Measurements from ENCODE around the gene IZUMO4. TPM values are rescaled to one million over a fixed set of nuclear protein-coding genes. Genes with fewer than 3 reads are reported as not detected.
"Not testable (repeated sequence)": the region's sequence is repeated elsewhere in the genome, so short reads cannot be mapped to it uniquely, and the experiment has no call there.

Gene IZUMO4
- total and polyA plus RNA-seq, 11 donors, result 1.7 to 6.2 (median 2.6) TPM; not detected in 1

DNA sequence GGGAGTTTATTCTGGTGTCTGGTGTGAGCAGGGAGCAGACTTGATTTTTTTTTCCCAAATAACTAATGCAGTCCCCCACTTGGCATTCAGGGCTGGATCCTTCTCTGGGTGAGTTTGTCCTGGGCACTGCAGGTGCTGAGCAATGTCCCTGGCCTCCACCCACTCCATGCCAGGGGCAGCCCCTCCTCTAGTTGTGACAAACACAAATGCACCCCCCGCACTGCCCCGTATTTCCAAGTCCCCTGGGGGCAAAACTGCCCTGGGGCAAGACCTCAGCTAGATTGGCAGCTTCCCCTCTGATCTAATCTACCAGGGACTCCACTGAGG is 7.0 kb upstream of the IZUMO4 start:
- H3K9me3 ChIP-seq, result no peaks in the 10 kb centered on the region
- peak overlapping the region in 9 of 12 donors; percentile 30 to 98 (median 49) for H3K27ac ChIP-seq
- intact Hi-C loops (cut with DNase I), result no loop called here
- peak overlapping the region in 1 of 12 donors; percentile 37 for H3K4me3 ChIP-seq
- 49 to 80% (median 71%) methylated on average over 2 of the region's 2 CpGs for WGBS, 4 donors
- H3K36me3 ChIP-seq, result peaks cover 0 to 14% (median 8%) of the 10 kb centered on the region in 9 donors
- no peak for DNase-seq
- no peaks in the 10 kb centered on the region for H3K27me3 ChIP-seq
- ATAC-seq, result no peak
- TF ChIP-seq, protein P1, sequence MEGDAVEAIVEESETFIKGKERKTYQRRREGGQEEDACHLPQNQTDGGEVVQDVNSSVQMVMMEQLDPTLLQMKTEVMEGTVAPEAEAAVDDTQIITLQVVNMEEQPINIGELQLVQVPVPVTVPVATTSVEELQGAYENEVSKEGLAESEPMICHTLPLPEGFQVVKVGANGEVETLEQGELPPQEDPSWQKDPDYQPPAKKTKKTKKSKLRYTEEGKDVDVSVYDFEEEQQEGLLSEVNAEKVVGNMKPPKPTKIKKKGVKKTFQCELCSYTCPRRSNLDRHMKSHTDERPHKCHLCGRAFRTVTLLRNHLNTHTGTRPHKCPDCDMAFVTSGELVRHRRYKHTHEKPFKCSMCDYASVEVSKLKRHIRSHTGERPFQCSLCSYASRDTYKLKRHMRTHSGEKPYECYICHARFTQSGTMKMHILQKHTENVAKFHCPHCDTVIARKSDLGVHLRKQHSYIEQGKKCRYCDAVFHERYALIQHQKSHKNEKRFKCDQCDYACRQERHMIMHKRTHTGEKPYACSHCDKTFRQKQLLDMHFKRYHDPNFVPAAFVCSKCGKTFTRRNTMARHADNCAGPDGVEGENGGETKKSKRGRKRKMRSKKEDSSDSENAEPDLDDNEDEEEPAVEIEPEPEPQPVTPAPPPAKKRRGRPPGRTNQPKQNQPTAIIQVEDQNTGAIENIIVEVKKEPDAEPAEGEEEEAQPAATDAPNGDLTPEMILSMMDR (IDR thresholded peaks at IDR 0.05), result no peak
- TF ChIP-seq POLR2A (IDR thresholded peaks at IDR 0.05), result no peak
- peaks cover 4 to 100% (median 31%) of the 10 kb centered on the region in 12 donors for H3K4me1 ChIP-seq

DNA sequence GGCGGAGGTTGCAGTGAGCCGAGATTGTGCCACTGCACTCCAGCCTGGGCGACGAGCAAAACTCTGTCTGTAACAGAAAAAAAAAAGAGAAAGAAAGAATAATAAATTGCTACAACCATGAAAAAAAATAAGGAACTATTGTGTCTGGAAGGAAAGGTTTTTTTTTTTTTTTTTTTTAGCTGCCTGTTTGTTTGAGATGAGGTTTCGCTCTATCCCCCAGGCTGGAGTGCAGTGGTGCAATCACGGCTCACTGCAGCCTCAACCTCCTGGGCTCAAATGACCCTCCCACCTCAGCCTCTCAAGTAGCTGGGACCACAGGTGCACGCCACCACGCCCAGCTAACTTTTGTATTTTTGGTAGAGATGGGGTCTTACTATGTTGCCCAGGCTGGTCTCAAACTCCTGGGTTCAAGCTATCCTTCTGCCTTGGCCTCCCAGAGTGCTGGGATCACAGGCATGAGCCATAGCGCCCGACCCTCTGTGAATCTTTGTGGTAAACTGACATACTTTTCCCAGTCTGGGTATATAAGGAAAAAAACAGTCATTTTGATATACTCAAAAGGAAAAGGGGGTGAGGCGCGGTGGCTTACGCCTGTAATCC is 4.7 kb upstream of the IZUMO4 start:
- intact Hi-C loops (cut with DNase I); ATAC-seq; DNase-seq; H3K9me3 ChIP-seq; H3K27me3 ChIP-seq: not testable (repeated sequence)
- Histone ChIP-seq H3K36me3 (peaks cover 0 to 10% (median 5%) of the 10 kb centered on the region in 9 donors), H3K4me1 (peaks cover 4 to 87% (median 43%) of the 10 kb centered on the region in 12 donors), H3K4me3 (peak overlapping the region in 1 of 12 donors; percentile 37), H3K27ac (peak overlapping the region in 8 of 12 donors; percentile 13 to 98 (median 34))
- WGBS, 4 donors, result 92 to 95% (median 93%) methylated on average over 13 of the region's 13 CpGs

DNA sequence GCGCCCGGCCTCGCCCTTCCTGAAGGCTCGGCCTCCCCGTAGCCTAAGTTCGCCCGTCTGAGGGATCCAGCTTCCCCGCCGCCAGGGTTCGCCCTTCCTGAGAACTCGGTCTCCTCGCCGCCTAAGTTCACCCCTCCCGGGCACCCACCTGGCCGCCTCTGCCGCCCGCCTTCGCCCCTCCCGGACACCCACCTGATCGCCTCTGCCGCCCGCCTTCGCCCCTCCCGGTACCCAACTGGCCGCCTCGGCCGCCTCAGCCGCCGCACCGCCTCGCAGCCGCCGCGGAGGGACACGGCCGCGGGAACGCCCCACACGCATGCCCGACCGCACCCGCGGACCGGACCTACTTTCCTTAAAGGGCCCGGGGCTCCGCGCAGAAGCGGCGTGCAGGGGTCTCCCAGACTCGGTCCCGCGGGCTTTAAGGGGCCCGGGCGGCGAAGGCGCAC is 658 bp upstream of the IZUMO4 start, which contains the start of gene MOB3A:
TSS of gene MOB3A (minus strand) at position 293 of the 446 bp plus-strand sequence. CDS start 17,766 bp downstream, outside the sequence.
- H3K27ac ChIP-seq, result peak within 1 kb of the TSS; percentile 89 to 99 (median 92)
- ATAC-seq (peak; percentile 17 to 76 (median 62)), DNase-seq (peak in 4 of 5 donors; percentile 91 to 95 (median 92))
- H3K9me3 ChIP-seq, result no peaks in the 10 kb centered on the region
- intact Hi-C loops (cut with DNase I), result loop anchor here in 3 of 10 donors (2.0 to 5.0 kb wide), 3 partner anchors 51 to 56 kb away; partner anchors contain the start of gene AP3D1 (in 2 of the 3)
- TF ChIP-seq POLR2A (IDR thresholded peaks at IDR 0.05), result peak in 1 of 2 donors; percentile 86
- TF ChIP-seq, protein P1 (IDR thresholded peaks at IDR 0.05), result peak in 10 of 12 donors; percentile 24 to 69 (median 52)
- H3K4me3 ChIP-seq, result peak within 1 kb of the TSS; percentile 32 to 94 (median 72)
- WGBS, 4 donors, result 1 to 2% (median 1%) methylated on average over 12 to 56 of the region's 56 CpGs
- H3K4me1 ChIP-seq, result peaks cover 0 to 56% (median 34%) of the 10 kb centered on the region in 12 donors
- peaks cover 0 to 30% (median 20%) of the 10 kb centered on the region in 9 donors for H3K36me3 ChIP-seq
- H3K27me3 ChIP-seq, result no peaks in the 10 kb centered on the region

DNA sequence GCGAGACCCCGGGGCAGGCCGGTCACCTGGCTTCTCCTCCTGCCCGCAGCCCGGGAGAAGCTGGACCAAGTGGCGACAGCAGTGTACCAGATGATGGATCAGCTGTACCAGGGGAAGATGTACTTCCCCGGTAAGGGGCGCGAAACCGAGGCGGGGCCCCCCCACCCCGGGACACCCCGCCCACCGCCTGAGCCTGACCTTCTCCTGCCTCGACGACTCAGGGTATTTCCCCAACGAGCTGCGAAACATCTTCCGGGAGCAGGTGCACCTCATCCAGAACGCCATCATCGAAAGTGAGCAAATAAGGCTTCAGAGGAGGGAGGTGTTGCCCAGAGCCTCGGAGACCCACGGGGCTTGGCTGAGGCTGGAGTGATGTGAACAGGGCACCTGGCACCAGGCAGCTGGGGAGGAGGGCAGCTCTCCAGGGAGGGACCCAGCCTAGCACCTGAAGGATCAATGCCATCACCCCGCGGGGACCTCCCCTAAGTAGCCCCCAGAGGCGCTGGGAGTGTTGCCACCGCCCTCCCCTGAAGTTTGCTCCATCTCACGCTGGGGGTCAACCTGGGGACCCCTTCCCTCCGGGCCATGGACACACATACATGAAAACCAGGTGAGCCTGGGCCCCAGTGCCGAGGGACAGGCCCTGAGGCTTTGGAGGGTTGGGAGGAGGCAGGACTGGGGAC is 629 bp downstream of the IZUMO4 start:
- WGBS, 4 donors, result 15 to 34% (median 32%) methylated on average over 22 to 30 of the region's 30 CpGs
- Histone ChIP-seq H3K4me3 (peak overlapping the region in 11 of 12 donors; percentile 35 to 94 (median 67)), H3K36me3 (peaks cover 0 to 43% (median 33%) of the 10 kb centered on the region in 9 donors), H3K4me1 (peaks cover 0 to 44% (median 27%) of the 10 kb centered on the region in 12 donors), H3K27ac (peak overlapping the region in 9 of 12 donors; percentile 17 to 97 (median 56)), H3K9me3 (no peaks in the 10 kb centered on the region), H3K27me3 (no peaks in the 10 kb centered on the region)
- TF ChIP-seq, protein P1 (IDR thresholded peaks at IDR 0.05), result no peak
- no peak for TF ChIP-seq POLR2A (IDR thresholded peaks at IDR 0.05)
- intact Hi-C loops (cut with DNase I), result loop anchor here in 3 of 10 donors (2.0 to 5.0 kb wide), 3 partner anchors 50 to 55 kb away; partner anchors contain the start of gene AP3D1 (in 2 of the 3)
- ATAC-seq (no peak), DNase-seq (no peak)

Measured in heart left ventricle (tissue), 16 donors.